A673 (cell line): ENCODE results near the gene DFFB. TPM values are rescaled to one million over a fixed set of nuclear protein-coding genes. Genes with fewer than 3 reads are reported as not detected.

Experiments used
- BruUV-seq: library from RNA; stranded (reverse); fragments of 400-500 nt; replicated peaks from 2 replicates; lab custom pipeline; 2021; lab: Mats Ljungman, UMichigan
- CTCF ChIA-PET: fragments of 300-600 bp; sonication (Branson Sonifier 250); formaldehyde crosslinking; loops from one replicate; lab custom pipeline; 2022; ENCODE audit warnings: antibody characterized with exemption; lab: Charles Lee
- POLR2A ChIA-PET: fragments of 300-600 bp; sonication (Branson Sonifier 250); formaldehyde crosslinking; loops from one replicate; lab custom pipeline; 2022; ENCODE audit warnings: antibody characterized with exemption; ENCODE audit not compliant: low non-redundant PET; lab: Charles Lee
- DNase-seq: peaks from one replicate; pipeline ENCODE4 v3.0.0-alpha.2; 2015; ENCODE audit warnings: low spot score
- H3K27ac ChIP-seq: fragments of 200-600 bp; sonication (generic); 2 replicates; pipeline ENCODE4 v1.5.1; 2016; ENCODE audit warnings: mixed run types, low read depth, mild to moderate bottlenecking, mixed read lengths, antibody characterized with exemption, low read length; ENCODE audit not compliant: poor library complexity, severe bottlenecking
- H3K27me3 ChIP-seq: fragments of 200-600 bp; sonication (generic); replicated peaks from 2 replicates; pipeline ENCODE4 v1.6.1; 2017; ENCODE audit warnings: mixed run types, low read depth, mild to moderate bottlenecking, mixed read lengths, antibody characterized with exemption, low read length; ENCODE audit not compliant: insufficient read depth, poor library complexity
- H3K36me3 ChIP-seq: fragments of 200-600 bp; sonication (generic); 2 replicates; pipeline ENCODE4 v1.6.1; 2016; ENCODE audit warnings: mixed run types, mild to moderate bottlenecking, mixed read lengths, antibody characterized with exemption, low read length; ENCODE audit not compliant: insufficient read depth, poor library complexity, severe bottlenecking
- H3K4me1 ChIP-seq: fragments of 200-600 bp; sonication (generic); 2 replicates; pipeline ENCODE4 v1.6.1; 2017; ENCODE audit warnings: mixed run types, mild to moderate bottlenecking, mixed read lengths, antibody characterized with exemption, low read length; ENCODE audit not compliant: insufficient read depth, poor library complexity, severe bottlenecking
- H3K4me3 ChIP-seq: fragments of 200-600 bp; sonication (generic); 2 replicates; pipeline ENCODE4 v1.5.1; 2016; ENCODE audit warnings: low read depth, mixed run types, mild to moderate bottlenecking, mixed read lengths, low read length; ENCODE audit not compliant: poor library complexity, severe bottlenecking
- H3K9me3 ChIP-seq: fragments of 200-600 bp; sonication (generic); 2 replicates; pipeline ENCODE4 v1.6.1; 2016; ENCODE audit warnings: mixed run types, low read depth, mild to moderate bottlenecking, mixed read lengths, antibody characterized with exemption, low read length; ENCODE audit not compliant: poor library complexity, severe bottlenecking
- EZH2 ChIP-seq: fragments of 200-600 bp; sonication (generic); IDR thresholded peaks from 2 replicates; pipeline ENCODE4 v1.6.1; 2017; ENCODE audit warnings: borderline replicate concordance, low read depth, mild to moderate bottlenecking, mixed read lengths, antibody characterized with exemption, low read length; ENCODE audit not compliant: poor library complexity, severe bottlenecking
- intact Hi-C: fragments of 100-400 bp; cut with micrococcal nuclease; formaldehyde crosslinking; loops from one replicate; pipeline ENCODE4 v1.10.0; 2022; ENCODE audit not compliant: unreplicated experiment
- total RNA-seq: library from RNA; stranded (reverse); gene quantifications from 2 replicates; pipeline ENCODE4 v1.2.3, GENCODE V29; 2021
- TF ChIP-seq, protein P1 (sequence below): fragments of 300-800, 200-600 bp; sonication (generic); conservative IDR thresholded peaks from 2 replicates; pipeline ENCODE4 v1.5.1; 2017; ENCODE audit warnings: low read depth, mild to moderate bottlenecking, antibody characterized with exemption, low read length, moderate library complexity, mixed read lengths

DFFB gene
- total RNA-seq, 1 experiment from 2014 or later, result 8.9 TPM

DNA sequence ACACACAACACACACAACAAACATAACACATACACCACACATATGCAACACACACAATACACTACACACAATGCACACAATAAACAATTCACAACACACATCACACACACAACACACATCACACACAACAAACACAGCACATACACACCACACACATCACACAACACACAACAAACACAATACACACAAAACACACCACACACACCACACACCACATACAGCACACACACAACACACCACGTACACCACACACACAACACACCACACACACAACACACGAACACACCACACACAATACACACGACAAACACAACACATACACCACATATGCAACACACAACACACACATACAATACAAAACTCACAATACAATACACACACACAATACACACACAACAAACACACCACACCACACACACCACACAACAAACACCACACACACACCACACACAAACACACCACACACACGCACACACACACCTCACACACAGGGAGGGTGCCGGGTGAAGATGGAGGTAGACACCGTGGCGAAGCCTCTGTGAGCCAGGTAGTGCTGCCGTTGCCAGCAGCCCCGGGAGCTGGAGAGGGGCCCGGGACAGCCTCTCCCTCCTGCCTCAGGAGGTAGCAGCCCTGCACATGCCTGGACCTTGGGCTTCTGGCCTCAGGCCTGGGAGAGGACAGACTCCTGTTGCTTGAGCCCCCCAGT, 73.2 kb downstream of the DFFB start:
- BruUV-seq, result no TSS peak
- H3K27me3 ChIP-seq, result peaks cover 48% of the 10 kb centered on the region
- CTCF ChIA-PET, result no interaction called here
- H3K4me1 ChIP-seq, result no peaks in the 10 kb centered on the region
- POLR2A ChIA-PET, result no interaction called here
- TF ChIP-seq, protein P1, sequence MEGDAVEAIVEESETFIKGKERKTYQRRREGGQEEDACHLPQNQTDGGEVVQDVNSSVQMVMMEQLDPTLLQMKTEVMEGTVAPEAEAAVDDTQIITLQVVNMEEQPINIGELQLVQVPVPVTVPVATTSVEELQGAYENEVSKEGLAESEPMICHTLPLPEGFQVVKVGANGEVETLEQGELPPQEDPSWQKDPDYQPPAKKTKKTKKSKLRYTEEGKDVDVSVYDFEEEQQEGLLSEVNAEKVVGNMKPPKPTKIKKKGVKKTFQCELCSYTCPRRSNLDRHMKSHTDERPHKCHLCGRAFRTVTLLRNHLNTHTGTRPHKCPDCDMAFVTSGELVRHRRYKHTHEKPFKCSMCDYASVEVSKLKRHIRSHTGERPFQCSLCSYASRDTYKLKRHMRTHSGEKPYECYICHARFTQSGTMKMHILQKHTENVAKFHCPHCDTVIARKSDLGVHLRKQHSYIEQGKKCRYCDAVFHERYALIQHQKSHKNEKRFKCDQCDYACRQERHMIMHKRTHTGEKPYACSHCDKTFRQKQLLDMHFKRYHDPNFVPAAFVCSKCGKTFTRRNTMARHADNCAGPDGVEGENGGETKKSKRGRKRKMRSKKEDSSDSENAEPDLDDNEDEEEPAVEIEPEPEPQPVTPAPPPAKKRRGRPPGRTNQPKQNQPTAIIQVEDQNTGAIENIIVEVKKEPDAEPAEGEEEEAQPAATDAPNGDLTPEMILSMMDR, result no peak
- no peak for TF ChIP-seq EZH2
- intact Hi-C loops, result no loop called here
- H3K9me3 ChIP-seq, result no peaks in the 10 kb centered on the region
- no peaks in the 10 kb centered on the region for H3K36me3 ChIP-seq
- no peak for DNase-seq
- no peak overlapping the region for H3K27ac ChIP-seq
- no peak overlapping the region for H3K4me3 ChIP-seq

- intact Hi-C loops, result no loop called here
- ChIA-PET POLR2A (no interaction called here), CTCF (no interaction called here)
- BruUV-seq, result no TSS peak
- TF ChIP-seq, protein P1, result no peak
- TF ChIP-seq EZH2, result no peak
- no peaks in the 10 kb centered on the region for H3K4me1 ChIP-seq
- no peak for DNase-seq
- no peaks in the 10 kb centered on the region for H3K9me3 ChIP-seq
- H3K27me3 ChIP-seq, result peaks cover 43% of the 10 kb centered on the region
- no peaks in the 10 kb centered on the region for H3K36me3 ChIP-seq
- H3K4me3 ChIP-seq, result no peak overlapping the region
- H3K27ac ChIP-seq, result no peak overlapping the region
These were observed 74.0 kb downstream of the DFFB start for GRCh38 chr1:3931007-3931912.

- H3K36me3 ChIP-seq, result no peaks in the 10 kb centered on the region
- no peak overlapping the region for H3K4me3 ChIP-seq
- DNase-seq, result no peak
- ChIA-PET CTCF (no interaction called here), POLR2A (no interaction called here)
- peaks cover 4% of the 10 kb centered on the region for H3K9me3 ChIP-seq
- TF ChIP-seq, protein P1, result no peak
- no peak for TF ChIP-seq EZH2
- H3K27me3 ChIP-seq, result peaks cover 41% of the 10 kb centered on the region
- intact Hi-C loops, result no loop called here
- no peak overlapping the region for H3K27ac ChIP-seq
- H3K4me1 ChIP-seq, result no peaks in the 10 kb centered on the region
- BruUV-seq, result no TSS peak
These were observed 75.1 kb downstream of the DFFB start for GRCh38 chr1:3932156-3932919.
